H1 (cell line): Measurements from ENCODE around the gene RPS29. TPM values are rescaled to one million over a fixed set of nuclear protein-coding genes. Genes with fewer than 3 reads are reported as not detected.
A peak's percentile ranks its signal among the peaks of the same experiment; 100 is the strongest.

Experiments used
- CTCF ChIA-PET: fragments of 300-600 bp; sonication (Branson Sonifier 250); formaldehyde crosslinking; loops from one replicate; lab custom pipeline; 2021; ENCODE audit not compliant: partially characterized antibody; lab: Charles Lee
- POLR2A ChIA-PET: fragments of 300-600 bp; sonication (Branson Sonifier 250); formaldehyde crosslinking; loops from one replicate; lab custom pipeline; 2021; ENCODE audit warnings: inconsistent platforms; ENCODE audit not compliant: partially characterized antibody; lab: Charles Lee
- DNase-seq, 2 experiments: peaks; one replicate each; pipeline versions ENCODE4 v3.0.0 to v3.0.0-alpha.2; 2010 to 2022; ENCODE audit warnings: low spot score in 2 of 2, low read depth in 1 of 2, mixed read lengths in 1 of 2
- FAIRE-seq: peaks from 2 replicates; lab custom pipeline; 2011; peaks lifted over from hg19 to GRCh38; lab: Jason Lieb, UNC
- H2AFZ ChIP-seq: 2 replicates; pipeline ENCODE4 v1.8.1; 2012; ENCODE audit warnings: low read length, inconsistent platforms
- H2AK5ac ChIP-seq: 2 replicates; pipeline ENCODE4 v1.6.1; 2013; ENCODE audit warnings: low read depth, low read length
- H2BK120ac ChIP-seq: replicated peaks from 2 replicates; pipeline ENCODE3; 2013; ENCODE audit warnings: low read depth, low read length, inconsistent platforms
- H2BK12ac ChIP-seq: 2 replicates; pipeline ENCODE4 v1.6.1; 2013; ENCODE audit warnings: low read depth, low read length
- H2BK15ac ChIP-seq: 2 replicates; pipeline ENCODE4 v1.6.1; 2013; ENCODE audit warnings: low read length
- H2BK20ac ChIP-seq: 2 replicates; pipeline ENCODE4 v1.6.1; 2013; ENCODE audit warnings: low read length
- H2BK5ac ChIP-seq: 2 replicates; pipeline ENCODE4 v1.6.1; 2013; ENCODE audit warnings: low read depth, low read length
- H3K14ac ChIP-seq: 2 replicates; pipeline ENCODE4 v1.6.1; 2013; ENCODE audit warnings: inconsistent platforms; ENCODE audit not compliant: insufficient read length
- H3K18ac ChIP-seq: 2 replicates; pipeline ENCODE4 v1.6.1; 2013; ENCODE audit warnings: low read length; ENCODE audit errors: extremely low read depth
- H3K23ac ChIP-seq: 2 replicates; pipeline ENCODE4 v1.6.1; 2013; ENCODE audit warnings: inconsistent platforms; ENCODE audit not compliant: insufficient read length
- H3K23me2 ChIP-seq: 2 replicates; pipeline ENCODE4 v1.6.1; 2013; ENCODE audit warnings: low read depth, low read length
- H3K27ac ChIP-seq: 2 replicates; pipeline ENCODE4 v1.6.1; 2011; ENCODE audit warnings: low read depth, low read length, inconsistent platforms
- H3K27me3 ChIP-seq, 4 experiments: replicated peaks in 1 of 4; 1 replicate in 1 of 4; 2 replicates in 3 of 4; pipeline versions ENCODE4 v1.6.1 to v1.8.1; 2011 to 2013; ENCODE audit warnings: low read length in 3 of 4, mild to moderate bottlenecking in 3 of 4, inconsistent platforms in 2 of 4, mixed read lengths in 2 of 4, moderate library complexity in 1 of 4; ENCODE audit not compliant: control insufficient read depth in 3 of 4, insufficient read depth in 3 of 4; ENCODE audit errors: extremely low read depth in 1 of 4
- H3K36me3 ChIP-seq, 4 experiments: 2 replicates each; pipeline versions ENCODE4 v1.6.1 to v1.8.1; 2011 to 2013; ENCODE audit warnings: mild to moderate bottlenecking in 4 of 4, low read length in 3 of 4, moderate library complexity in 2 of 4, control low read depth in 1 of 4, inconsistent platforms in 1 of 4; ENCODE audit not compliant: insufficient read depth in 4 of 4, control insufficient read depth in 2 of 4
- H3K4ac ChIP-seq: replicated peaks from 2 replicates; pipeline ENCODE3; 2013; ENCODE audit warnings: low read length, low read depth, mixed read lengths, inconsistent platforms; ENCODE audit not compliant: insufficient read length
- H3K4me1 ChIP-seq, 4 experiments: replicated peaks in 1 of 4; 1 replicate in 1 of 4; 2 replicates in 3 of 4; pipeline versions ENCODE4 v1.6.1 to v1.8.1; 2011 to 2013; ENCODE audit warnings: low read length in 3 of 4, inconsistent platforms in 2 of 4, mixed read lengths in 1 of 4; ENCODE audit not compliant: insufficient read depth in 4 of 4, control insufficient read depth in 3 of 4
- H3K4me2 ChIP-seq, 2 experiments: 2 replicates each; pipeline versions ENCODE4 v1.6.1 to v1.8.1; 2011 to 2013; ENCODE audit warnings: low read depth in 2 of 2, low read length in 2 of 2, control low read depth in 1 of 2, inconsistent platforms in 1 of 2, mild to moderate bottlenecking in 1 of 2; ENCODE audit not compliant: insufficient read depth in 1 of 2
- H3K4me3 ChIP-seq, 4 experiments: fragments of 200-600, 300-600 bp in 1 of 4; sonication (generic), shearing (Covaris generic), sonication (Bioruptor Twin) in 1 of 4; 2 replicates each; pipeline versions ENCODE4 v1.5.1 to v1.8.1; 2011 to 2016; ENCODE audit warnings: low read length in 4 of 4, low read depth in 3 of 4, control low read depth in 2 of 4, inconsistent platforms in 2 of 4, mild to moderate bottlenecking in 2 of 4, mixed read lengths in 1 of 4, moderate library complexity in 1 of 4; ENCODE audit not compliant: insufficient read depth in 2 of 4; ENCODE audit errors: extremely low read depth in 1 of 4
- H3K56ac ChIP-seq: replicated peaks from 2 replicates; pipeline ENCODE3; 2013; ENCODE audit warnings: low read depth, mild to moderate bottlenecking, mixed read lengths, low read length, inconsistent platforms; ENCODE audit not compliant: insufficient read length
- H3K79me1 ChIP-seq: 2 replicates; pipeline ENCODE4 v1.6.1; 2013; ENCODE audit warnings: low read depth, low read length, control low read depth
- H3K79me2 ChIP-seq, 2 experiments: 2 replicates each; pipeline versions ENCODE4 v1.6.1 to v1.8.1; 2012 to 2013; ENCODE audit warnings: low read length in 2 of 2, mild to moderate bottlenecking in 2 of 2, inconsistent platforms in 1 of 2; ENCODE audit not compliant: insufficient read depth in 2 of 2, control insufficient read depth in 1 of 2
- H3K9ac ChIP-seq, 4 experiments: replicated peaks in 1 of 4; 1 replicate in 1 of 4; 2 replicates in 3 of 4; pipeline versions ENCODE4 v1.6.1 to v1.8.1; 2011 to 2013; ENCODE audit warnings: low read depth in 3 of 4, low read length in 3 of 4, control low read depth in 2 of 4, mild to moderate bottlenecking in 2 of 4, moderate library complexity in 2 of 4, inconsistent platforms in 1 of 4; ENCODE audit errors: extremely low read depth in 1 of 4
- H3K9me3 ChIP-seq, 2 experiments: 2 replicates each; pipeline versions ENCODE4 v1.6.1 to v1.8.1; 2012 to 2013; ENCODE audit warnings: mild to moderate bottlenecking in 2 of 2, moderate library complexity in 2 of 2, control low read depth in 1 of 2, inconsistent platforms in 1 of 2, low read depth in 1 of 2, low read length in 1 of 2, mixed read lengths in 1 of 2; ENCODE audit not compliant: insufficient read depth in 2 of 2
- H4K20me1 ChIP-seq, 2 experiments: replicated peaks in 1 of 2; 2 replicates each; pipeline versions ENCODE3 to v1.8.1; 2011 to 2013; ENCODE audit warnings: inconsistent platforms in 2 of 2, low read length in 2 of 2, mild to moderate bottlenecking in 1 of 2; ENCODE audit not compliant: insufficient read depth in 2 of 2, control insufficient read depth in 1 of 2
- H4K5ac ChIP-seq: 2 replicates; pipeline ENCODE4 v1.6.1; 2013; ENCODE audit warnings: low read length, low read depth, mixed read lengths, inconsistent platforms; ENCODE audit not compliant: insufficient read length
- H4K8ac ChIP-seq: 2 replicates; pipeline ENCODE4 v1.8.0; 2013; ENCODE audit warnings: mild to moderate bottlenecking, moderate library complexity, low read length, inconsistent platforms; ENCODE audit not compliant: insufficient read depth; ENCODE audit errors: extremely low read depth
- H4K91ac ChIP-seq: replicated peaks from 2 replicates; pipeline ENCODE3; 2013; ENCODE audit warnings: low read length, mixed read lengths, inconsistent platforms; ENCODE audit not compliant: insufficient read length
- KDM1A ChIP-seq: fragments of 200-600, 300-600 bp; sonication (generic); IDR thresholded peaks from 2 replicates; pipeline ENCODE4 v1.7.1; 2016; ENCODE audit warnings: mild to moderate bottlenecking, low read length, borderline replicate concordance
- POU5F1 ChIP-seq: IDR thresholded peaks from 2 replicates; pipeline ENCODE4 v1.6.1; 2011; ENCODE audit warnings: low read depth, mild to moderate bottlenecking, low read length, moderate library complexity
- WGBS, 2 experiments: shearing (Covaris generic) in 1 of 2; methylation state at CpG; one replicate each; pipeline versions ENCODE4 v1.1.6 to v1.1.7; 2013 to 2015; ENCODE audit warnings: low lambda C conversion rate in 2 of 2, mixed read lengths in 2 of 2, inconsistent platforms in 1 of 2, low coverage in 1 of 2, missing lambda C conversion rate in 1 of 2; ENCODE audit not compliant: insufficient replicate concordance in 2 of 2, insufficient coverage in 1 of 2, insufficient read length in 1 of 2; ENCODE audit errors: extremely low coverage in 1 of 2, missing lambda C conversion rate in 1 of 2; 5-methylcytosine and 5-hydroxymethylcytosine counted together
- polyA plus RNA-seq, 7 experiments: library from polyadenylated mRNA; depleted of rRNA in 3 of 7; stranded (reverse) in 5 of 7; unstranded in 2 of 7; fragments of >200 nt in 5 of 7; fragments of 200-250 nt in 2 of 7; gene quantifications; 1 replicate in 5 of 7; 2 replicates in 1 of 7; 4 replicates in 1 of 7; pipeline versions ENCODE4 v1.2.1 to v1.2.3, GENCODE V29; 2011 to 2013; ENCODE audit warnings: missing spikeins in 2 of 7, mixed read lengths in 2 of 7
- total RNA-seq: library from RNA; stranded (reverse); fragmentation: NEBNext Ultra II Directional; extraction: Animal tissue kit (Norgen Biotek cat#: 25700); gene quantifications from 2 replicates; pipeline ENCODE4 v1.2.1, GENCODE V29; 2021

Gene RPS29
- total and polyA plus RNA-seq, 2 of the 8 experiments (the other 6 are each of a cell fraction or from before 2014, with no cell fraction given), result 2,193 to 23,165 TPM

- Histone ChIP-seq H2AFZ (no peak overlapping the region), H4K8ac (no peak overlapping the region), H3K36me3 (no peaks in the 10 kb centered on the region), H3K27ac (no peak overlapping the region), H3K4me1 (no peaks in the 10 kb centered on the region), H3K18ac (no peak overlapping the region), H3K23ac (no peak overlapping the region), H4K5ac (no peak overlapping the region), H2BK20ac (no peak overlapping the region), H3K4ac (no peak overlapping the region), H3K4me2 (no peak overlapping the region), H3K79me2 (no peaks in the 10 kb centered on the region), H2BK120ac (no peak overlapping the region), H2AK5ac (no peak overlapping the region), H2BK5ac (no peak overlapping the region), H4K91ac (no peak overlapping the region), H3K56ac (no peak overlapping the region), H2BK15ac (no peak overlapping the region), H2BK12ac (no peak overlapping the region), H3K23me2 (no peaks in the 10 kb centered on the region), H3K9ac (no peak overlapping the region), H3K27me3 (no peaks in the 10 kb centered on the region), H4K20me1 (no peaks in the 10 kb centered on the region), H3K14ac (no peak overlapping the region), H3K4me3 (no peak overlapping the region), H3K79me1 (no peaks in the 10 kb centered on the region), H3K9me3 (no peaks in the 10 kb centered on the region)
- TF ChIP-seq POU5F1 (no peak), KDM1A (0 out of 2 replicates have a peak, but pooled peaks have one; percentile 54)
- 92% methylated on average over 6 of the region's 6 CpGs; no CpG with 5 or more reads in 1 of the 2 experiments for WGBS, 2 experiments
- DNase-seq (no peak), FAIRE-seq (no peak)
- CTCF ChIA-PET, result no interaction called here
- POLR2A ChIA-PET, result no interaction called here
Measured at GRCh38 chr14:49559979-49560768, 26.0 kb downstream of the RPS29 start.
